ENCODE data around the gene LONP1.
A peak's percentile ranks its signal among the peaks of the same experiment; 100 is the strongest.
"Not testable (repeated sequence)": the region's sequence is repeated elsewhere in the genome, so short reads cannot be mapped to it uniquely, and the experiment has no call there.

The LONP1 gene, protein sequence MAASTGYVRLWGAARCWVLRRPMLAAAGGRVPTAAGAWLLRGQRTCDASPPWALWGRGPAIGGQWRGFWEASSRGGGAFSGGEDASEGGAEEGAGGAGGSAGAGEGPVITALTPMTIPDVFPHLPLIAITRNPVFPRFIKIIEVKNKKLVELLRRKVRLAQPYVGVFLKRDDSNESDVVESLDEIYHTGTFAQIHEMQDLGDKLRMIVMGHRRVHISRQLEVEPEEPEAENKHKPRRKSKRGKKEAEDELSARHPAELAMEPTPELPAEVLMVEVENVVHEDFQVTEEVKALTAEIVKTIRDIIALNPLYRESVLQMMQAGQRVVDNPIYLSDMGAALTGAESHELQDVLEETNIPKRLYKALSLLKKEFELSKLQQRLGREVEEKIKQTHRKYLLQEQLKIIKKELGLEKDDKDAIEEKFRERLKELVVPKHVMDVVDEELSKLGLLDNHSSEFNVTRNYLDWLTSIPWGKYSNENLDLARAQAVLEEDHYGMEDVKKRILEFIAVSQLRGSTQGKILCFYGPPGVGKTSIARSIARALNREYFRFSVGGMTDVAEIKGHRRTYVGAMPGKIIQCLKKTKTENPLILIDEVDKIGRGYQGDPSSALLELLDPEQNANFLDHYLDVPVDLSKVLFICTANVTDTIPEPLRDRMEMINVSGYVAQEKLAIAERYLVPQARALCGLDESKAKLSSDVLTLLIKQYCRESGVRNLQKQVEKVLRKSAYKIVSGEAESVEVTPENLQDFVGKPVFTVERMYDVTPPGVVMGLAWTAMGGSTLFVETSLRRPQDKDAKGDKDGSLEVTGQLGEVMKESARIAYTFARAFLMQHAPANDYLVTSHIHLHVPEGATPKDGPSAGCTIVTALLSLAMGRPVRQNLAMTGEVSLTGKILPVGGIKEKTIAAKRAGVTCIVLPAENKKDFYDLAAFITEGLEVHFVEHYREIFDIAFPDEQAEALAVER

DNA sequence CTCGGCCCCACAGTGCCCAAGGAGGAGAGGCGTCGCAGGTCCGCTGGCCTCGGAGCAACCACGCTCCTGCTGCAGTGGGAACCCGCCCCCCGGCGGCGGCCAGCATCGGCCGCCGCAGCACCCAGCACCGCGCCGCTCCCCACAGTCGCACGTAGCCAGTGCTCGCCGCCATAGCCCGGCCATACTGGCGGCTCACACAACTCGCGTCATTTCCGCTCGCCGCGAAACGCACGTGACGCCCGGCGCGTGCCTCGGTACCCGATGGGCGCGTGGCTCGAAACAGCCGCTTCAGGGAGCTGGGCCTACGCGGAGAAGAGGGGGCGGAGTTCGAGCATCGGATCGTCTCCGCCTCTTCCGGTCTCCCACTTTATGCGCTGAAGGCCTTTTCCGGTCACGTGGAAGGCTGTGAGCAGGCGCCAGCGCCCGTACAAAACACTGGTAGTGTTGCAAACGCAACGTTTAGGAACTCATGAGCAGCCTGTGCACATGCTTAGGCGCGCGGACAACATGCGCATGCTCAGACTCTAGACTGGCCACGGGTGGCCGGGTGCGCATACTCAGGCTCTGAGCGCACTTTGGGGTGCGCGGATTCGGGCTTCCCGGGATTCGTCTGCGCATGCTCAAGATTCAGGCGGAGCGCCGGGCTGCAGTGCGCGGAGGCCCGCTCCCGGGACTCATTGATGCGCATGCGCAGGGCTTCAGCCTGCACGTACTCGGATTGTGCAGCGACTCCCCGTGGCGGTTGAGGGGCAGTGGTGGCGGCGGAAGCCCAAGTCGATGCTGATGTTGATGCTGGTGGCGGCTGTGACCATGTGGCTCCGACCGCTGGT lies at the start of gene LONP1, which contains the start of gene CATSPERD:
Gene LONP1 (minus strand): TSS at position 186 of the 830 bp plus-strand sequence. CDS start 14 bp downstream, at position 172.
Gene CATSPERD (plus strand): TSS at position 677 of the 830 bp plus-strand sequence. CDS start 101 bp downstream, at position 778.
- peak; percentile 98 for DNase-seq

DNA sequence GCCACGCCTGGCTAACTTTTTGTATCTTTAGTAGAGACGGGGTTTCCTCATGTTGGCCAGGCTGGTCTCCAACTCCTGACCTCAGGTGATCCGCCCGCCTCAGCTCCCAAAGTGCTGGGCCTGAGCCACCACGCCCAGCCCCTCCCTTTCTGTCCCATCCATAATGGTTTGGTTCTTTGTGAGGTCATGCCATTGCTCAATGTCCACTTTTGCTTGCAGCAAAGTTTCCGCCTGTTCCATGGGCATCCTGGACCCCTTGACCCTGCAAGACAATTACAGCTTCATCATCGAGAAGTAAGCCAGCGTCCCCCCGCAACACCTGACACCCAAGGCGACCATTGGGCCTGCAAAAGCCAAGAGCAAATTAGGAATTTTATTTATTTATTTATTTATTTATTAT lies 48.0 kb upstream of the LONP1 start:
- no peak for DNase-seq

DNA sequence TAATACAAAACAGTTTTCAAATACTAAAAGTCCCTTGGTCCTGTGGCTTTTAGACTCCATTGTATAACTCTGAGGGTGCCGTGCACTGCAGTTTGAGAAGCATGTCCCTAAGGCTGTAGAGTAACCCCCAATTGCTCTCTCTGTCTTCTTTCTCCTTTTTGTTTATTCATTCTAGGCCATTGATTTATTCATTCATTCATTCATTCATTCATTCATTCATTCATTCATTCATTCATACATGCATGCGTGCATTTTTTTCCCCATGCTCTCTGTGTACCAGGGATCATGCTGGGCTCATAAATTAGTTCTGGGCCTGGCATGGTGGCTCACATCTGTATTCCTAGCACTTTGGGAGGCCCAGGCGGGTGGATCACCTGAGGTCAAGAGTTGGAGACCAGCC lies 45.3 kb upstream of the LONP1 start:
- no peak for DNase-seq

DNA sequence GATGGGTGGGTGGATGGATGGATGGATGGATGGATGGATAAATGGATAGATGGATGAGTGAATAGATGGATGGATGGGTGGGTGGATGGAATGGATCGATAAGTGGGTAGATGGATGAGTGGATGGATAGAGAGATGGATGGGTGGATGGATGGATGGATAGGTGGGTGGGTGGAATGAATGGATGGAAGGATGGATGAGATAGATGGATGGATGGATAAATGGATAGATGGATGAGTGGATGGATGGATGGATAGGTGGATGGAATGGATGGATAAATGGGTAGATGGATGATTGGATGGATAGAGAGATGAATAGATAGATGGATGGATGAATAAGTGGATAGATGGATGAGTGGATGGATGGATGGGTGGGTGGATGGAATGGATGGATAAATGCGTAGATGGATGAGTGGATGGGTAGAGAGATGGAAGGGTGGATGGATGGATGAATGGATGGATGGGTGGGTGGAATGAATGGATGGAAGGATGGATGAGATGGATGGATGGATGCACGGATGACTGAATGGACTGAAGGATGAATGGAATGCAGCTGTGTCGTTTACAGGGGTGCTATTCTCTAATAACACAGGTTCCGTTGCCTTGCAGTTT lies 42.8 kb upstream of the LONP1 start:
- DNase-seq: no peak

DNA sequence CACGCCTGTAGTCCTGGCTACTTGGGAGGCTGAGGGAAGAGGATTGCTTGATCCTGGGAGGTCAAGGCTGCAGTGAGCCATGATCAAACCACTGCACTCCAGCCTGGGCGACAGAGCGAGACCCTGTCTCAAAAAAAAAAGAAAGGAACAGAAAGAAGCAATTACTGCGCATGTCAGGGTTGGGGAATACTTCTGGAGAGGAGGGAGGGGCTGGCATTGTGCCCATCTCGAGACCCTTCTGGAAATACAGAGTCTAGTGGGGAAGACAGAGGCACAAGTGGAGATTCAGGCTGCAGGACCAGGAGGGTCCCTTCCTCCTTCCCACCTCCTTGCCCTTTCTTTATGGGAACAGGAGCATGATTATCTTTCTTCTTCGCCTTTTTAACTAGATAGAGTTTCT lies 33.8 kb upstream of the LONP1 start:
- no peak for DNase-seq

DNA sequence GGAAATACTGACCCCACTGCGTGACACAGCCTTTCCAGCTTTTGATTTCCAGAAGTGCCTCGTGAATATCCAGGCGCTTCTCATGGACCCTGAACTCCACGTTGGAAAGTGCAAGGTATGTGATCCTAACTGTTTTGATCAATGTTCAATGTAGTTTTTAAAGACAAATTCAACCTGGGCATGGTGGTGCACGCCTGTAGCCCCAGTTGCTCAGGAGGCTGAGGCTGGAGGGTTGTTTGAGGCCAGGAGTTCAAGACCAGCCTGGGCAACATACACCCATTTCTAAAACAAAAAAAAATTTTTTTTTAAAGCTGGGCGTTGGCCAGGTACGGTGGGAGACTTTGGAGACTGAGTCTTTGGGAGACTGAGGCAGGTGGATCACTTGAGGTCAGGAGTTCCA lies 31.8 kb upstream of the LONP1 start:
- no peak for DNase-seq

DNA sequence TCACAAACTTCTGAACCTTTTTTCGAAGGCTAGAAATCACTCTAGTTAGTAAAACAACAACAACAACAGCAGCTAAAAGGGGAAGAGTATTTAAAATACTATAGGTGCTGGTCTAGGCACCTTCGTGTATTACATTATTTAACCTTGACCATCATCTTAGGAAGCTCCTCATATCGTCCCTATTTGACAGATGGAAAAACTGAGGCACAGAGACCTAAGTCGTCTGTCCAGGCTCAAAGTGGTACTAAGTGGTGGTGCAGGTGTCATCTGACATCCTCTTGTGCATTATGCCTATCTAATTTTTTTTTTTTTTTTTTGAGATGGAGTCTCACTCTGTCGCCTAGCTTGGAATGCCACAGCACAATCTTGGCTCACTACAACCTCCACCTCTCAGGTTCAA lies 29.6 kb upstream of the LONP1 start:
- no peak for DNase-seq

DNA sequence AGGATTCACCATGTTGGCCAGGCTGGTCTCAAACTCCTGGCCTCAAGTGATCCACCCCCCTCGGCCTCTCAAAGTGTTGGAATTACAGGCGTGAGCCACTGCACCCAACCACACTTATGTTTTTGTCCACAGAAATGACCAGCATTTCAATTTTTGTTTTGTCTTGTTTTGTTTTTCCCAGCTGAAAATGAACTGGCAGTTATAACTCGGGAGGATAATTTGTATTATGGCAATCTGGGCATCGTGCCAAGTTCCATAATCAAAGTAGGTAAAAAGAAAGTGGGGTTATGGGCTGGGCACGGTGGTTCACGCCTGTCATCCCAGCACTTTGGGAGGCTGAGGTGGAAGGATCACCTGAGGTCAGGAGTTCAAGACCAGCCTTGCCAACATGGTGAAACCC lies 29.0 kb upstream of the LONP1 start:
- DNase-seq: not testable (repeated sequence)

DNA sequence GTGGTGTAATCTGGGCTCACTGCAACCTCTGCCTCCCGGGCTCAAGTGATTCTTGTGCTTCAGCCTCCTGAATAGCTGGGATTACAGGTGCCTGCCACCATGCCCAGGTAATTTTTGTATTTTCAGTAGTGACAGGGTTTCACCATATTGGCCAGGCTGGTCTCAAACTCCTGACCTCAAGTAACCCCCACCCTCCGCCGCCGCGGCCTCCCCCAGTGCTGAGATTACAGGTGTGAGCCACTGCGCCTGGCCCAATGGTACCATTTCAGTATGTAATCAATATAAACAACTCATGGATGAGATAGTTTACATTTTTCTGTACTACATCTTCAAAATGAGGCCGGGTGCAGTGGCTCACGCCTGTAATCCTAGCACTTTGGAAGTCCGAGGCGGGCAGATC lies 25.1 kb upstream of the LONP1 start:
- DNase-seq: not testable (repeated sequence)

DNA sequence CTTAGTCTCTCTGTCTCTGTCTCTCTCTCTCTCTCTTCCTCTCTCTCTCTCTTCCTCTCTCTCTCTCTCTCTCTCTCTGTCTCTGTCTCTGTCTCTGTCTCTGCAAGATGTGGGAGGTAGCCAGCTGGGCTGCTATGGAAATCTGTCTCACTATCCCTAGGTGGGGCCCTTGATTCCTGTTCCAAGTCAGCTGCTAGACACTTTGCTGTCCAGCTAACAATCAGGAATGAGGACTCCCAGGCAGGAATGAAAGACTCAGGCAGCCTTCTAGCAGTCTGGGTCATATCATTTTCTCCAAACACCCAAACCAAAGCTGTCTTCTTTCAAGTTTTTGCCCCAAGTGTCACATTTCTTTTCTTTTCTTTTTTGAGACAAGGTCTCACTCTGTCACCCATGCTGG lies 23.7 kb upstream of the LONP1 start:
- no peak for DNase-seq

DNA sequence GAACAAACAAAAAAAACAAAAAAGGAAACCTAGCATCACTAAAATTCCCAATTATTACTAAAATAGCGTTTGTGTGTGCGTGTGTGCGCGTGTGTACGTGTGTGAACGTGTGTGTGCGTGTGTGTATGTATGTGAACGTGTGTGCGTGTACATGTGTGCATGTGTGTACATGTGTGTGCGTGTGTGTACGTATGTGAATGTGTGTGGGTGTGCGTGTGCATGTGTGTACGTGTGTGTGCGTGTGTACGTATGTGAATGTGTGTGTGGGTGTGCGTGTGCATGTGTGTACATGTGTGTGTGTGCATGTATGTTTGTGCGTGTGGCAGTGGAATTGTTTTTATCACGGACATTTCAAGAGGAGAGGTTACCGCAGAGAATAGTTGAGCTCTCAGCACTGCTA lies 22.1 kb upstream of the LONP1 start:
- no peak for DNase-seq

DNA sequence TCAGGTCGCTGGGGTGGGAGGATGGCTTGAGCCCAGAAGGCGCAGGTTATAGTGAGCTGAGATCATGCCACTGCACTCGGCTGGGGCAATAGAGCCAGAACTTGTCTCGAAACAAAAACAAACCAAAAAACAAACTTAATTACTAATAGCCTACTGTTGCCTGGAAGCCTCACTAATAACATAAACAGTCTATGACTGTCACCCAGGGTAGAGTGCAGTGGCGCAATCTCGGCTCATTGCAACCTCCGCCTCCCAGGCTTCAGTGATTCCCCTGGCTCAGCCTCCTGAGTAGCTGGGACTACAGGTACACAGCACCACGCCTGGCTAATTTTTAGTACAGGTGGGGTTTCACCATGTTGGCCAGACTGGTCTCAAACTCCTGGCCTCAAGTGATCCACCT lies 18.5 kb upstream of the LONP1 start:
- DNase-seq: no peak

DNA sequence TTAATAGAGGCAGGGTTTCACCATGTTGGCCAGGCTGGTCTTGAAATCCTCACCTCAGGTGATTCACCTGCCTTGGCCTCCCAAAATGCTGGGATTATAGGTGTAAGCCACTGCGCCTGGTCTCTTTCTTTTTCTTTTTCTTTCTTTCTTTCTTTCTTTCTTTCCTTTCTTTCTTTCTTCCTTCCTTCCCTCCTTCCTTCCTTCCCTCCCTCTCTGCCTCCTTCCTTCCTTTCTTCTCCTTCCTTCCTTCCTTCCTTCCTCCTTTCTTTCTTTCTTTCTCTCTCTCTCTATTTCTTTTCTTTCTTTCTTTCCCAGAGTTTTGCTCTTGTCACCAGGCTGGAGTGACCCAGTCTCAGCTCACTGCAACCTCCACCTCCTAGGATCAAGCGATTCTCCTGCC lies 13.2 kb upstream of the LONP1 start:
- DNase-seq: not testable (repeated sequence)

DNA sequence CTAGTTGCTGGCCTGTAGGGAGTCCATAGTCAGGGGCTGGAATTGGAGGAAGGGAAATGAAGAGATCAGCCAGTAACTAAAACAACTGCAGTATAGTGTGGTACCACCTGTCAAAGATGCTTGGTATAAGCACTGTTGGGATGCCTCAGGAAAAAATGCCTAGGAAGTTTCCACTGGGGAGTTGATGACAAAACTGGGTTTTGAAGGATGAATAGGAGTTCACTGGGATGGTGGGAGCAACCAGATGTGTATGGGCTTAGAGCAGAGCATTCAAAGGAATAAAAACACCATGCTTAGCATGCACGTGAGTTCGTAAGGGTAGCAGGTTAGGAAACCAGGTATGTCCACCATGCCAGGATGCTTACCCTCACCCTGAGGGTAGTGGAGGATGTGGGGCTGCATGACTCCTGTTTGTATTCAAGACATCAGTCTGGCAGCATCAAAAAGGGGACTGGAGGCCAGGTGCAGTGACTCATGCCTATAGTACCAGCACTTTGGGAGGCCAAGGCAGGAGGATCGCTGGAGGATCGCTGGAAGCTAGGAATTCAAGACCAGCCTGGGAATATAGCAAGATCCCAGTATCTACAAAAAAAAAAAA lies 7.6 kb upstream of the LONP1 start:
- DNase-seq: no peak

DNA sequence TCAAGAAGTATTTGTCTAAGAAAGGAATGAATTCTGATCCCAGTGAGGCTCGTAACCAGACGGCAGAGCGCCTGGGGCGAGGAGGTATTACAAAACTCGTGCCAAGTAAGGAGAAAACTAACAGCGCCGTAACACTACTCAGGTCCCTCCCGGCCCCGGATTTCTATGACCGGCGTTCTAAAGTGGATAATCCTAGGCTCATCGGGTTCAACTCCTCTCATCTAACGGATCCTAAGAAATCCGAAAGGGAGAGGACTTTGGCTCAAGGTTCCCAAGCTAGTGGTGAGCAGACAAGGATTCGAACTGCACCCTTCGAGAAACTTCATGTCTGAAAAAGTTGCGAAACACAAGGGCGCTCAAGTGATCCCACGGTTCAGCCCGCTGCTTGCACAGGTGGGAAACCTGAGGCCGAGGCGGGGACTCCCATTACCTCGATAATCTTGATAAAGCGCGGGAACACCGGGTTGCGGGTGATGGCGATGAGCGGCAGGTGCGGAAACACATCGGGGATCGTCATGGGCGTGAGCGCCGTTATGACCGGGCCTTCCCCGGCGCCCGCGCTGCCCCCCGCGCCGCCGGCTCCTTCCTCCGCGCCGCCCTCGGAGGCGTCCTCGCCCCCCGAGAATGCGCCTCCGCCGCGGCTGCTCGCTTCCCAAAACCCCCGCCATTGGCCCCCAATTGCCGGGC lies 529 bp downstream of the LONP1 start:
- DNase-seq: no peak

DNA sequence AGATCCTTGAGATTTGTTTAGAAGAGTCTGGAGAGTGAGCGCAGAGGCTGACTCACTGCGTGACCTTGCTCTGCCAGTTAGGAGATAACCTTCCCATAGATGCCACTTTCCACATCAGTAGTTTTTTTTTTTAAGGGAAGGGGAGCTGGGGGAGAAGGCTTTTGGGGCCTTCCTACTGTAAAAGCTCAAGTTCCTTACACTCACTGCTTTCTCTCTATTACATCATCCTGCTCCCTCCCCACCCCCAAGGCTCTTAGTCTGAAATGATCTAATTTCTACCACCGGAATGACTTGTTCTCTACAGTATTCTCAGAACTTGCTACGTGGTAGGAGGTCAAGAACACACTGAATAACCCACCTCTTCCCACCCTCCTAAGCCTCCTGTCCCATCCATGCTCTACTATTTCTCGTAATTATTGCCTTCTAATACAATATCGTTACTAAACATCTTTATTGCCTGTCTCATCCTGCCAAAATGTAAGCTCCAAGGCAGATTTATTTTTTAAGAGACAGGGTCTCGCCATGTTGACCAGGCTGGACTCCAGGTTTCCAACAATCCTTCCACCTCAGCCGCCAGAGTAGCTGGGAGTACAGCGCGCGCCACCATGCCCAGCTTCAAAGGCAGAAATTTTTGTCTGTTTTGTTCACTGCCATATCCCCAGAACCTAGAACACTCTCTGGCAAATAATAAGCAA lies 1.2 kb downstream of the LONP1 start:
- peak in 1 of 2 experiments; percentile 65 for DNase-seq

DNA sequence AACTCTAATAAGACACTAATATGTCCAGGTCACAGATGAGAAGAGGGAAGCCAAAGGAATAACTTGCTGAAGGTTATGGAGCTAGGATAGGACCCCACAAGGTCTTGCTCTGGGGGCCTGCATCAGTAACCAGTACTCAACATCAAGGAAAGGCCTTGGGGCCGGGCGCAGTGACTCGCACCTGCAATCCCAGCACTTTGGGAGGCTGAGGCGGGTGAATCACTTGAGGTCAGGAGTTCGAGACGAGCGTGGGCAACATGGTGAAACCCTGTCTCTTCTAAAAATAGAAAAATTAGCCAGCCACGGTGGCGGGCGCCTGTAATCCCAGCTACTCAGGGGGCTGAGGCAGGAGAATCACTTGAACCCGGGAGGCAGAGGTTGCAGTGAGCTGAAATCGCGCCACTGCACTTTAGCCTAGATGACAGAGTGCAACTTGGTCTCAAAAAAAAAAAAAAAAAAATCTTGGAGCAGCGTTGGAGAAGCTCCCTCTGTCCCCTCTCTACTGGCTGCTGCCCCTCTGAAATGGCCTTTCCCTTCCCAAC lies 1.8 kb downstream of the LONP1 start:
- DNase-seq: peak; percentile 54 to 64

DNA sequence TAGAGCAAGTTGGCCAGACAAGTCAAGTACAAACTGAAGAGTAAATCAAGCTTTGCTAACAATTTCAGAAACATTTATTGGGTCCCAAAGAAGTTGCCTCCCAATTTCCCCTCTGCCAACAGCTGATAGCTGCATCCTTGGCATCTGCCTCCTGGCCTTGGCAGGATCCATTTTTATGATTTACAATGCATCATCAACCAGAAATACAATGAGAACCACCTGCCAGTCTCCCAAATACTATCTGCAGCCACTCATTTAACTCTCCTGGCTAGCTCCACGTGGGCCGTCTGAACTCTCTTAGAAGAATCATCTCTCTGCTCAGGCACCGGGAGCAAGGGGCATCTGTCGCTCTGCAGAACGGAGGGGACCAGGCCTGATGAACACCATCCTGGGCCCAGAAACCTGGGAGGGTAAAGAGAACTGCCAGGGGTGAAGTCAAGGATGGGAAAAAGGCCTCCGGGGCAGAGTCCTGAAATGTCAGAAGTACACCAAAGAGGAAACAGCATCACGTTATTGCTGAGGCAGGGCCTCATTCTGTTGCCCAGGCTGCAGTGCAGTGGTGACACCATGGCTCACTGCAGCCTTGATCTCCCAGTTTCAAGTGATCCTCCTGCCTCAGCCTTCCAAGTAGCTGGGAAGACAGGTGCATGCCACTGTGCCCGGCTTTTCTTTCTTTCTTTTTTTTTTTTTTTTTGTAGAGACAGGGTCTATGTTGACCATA lies 2.6 kb downstream of the LONP1 start:
- DNase-seq: no peak

DNA sequence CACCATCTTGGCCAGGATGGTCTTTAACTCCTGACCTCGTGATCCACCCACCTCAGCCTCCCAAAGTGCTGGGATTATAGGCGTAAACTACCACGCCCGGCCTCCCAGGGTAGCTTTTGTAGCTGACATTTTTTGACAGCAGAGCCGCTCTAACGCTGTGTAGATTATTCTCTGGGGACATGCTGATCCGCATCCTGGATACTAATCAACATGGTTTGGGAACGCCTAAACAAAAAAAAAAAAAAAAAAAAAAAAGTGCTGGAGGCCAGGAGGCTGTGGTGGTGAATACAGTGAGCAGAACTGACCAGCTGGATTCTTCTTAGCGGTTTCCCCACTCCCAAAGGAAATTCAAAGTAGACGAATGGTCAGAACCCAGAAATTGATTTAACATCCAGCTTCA lies 5.1 kb downstream of the LONP1 start:
- DNase-seq: no peak

DNA sequence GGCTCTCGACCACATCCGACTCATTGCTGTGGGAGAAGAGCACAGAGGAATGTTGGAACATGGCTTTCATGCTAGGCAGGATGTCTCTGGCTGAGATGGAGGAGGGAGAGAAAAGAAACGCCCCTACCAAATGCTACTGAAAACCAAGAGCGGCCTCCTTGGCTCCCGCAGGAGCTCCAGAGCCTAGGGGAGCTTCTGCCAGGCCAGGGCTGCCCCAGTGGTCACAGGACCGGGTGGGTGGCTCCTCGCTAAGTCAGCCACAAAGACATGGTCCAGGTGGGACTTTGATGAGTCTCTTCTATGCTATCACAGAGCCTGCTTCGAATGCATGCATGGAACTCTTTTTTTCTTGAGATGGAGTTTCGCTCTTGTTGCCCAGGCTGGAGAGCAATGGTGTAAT lies 6.7 kb downstream of the LONP1 start:
- DNase-seq: no peak

Data from stimulated activated CD4-positive, alpha-beta T cell treated with anti-CD3 and anti-CD28 coated beads, Interleukin-4, amount 100 ng/mL, for 4 hours (primary cell).